Lower leg skin (tissue), 3 donors: ENCODE results near the gene HDAC4.

Experiments
- POLR2A ChIP-seq, 2 donors: fragments of 450-650 bp; IDR thresholded peaks; one replicate each; pipeline ENCODE4 v1.6.1; 2016 to 2017; ENCODE audit warnings: antibody characterized with exemption in 2 of 2, mild to moderate bottlenecking in 1 of 2, moderate library complexity in 1 of 2
- TF ChIP-seq, protein P1 (sequence below), 3 donors: fragments of 450-650 bp; IDR thresholded peaks; one replicate each; pipeline ENCODE4 v1.5.1; 2016; ENCODE audit warnings: antibody characterized with exemption in 3 of 3, mild to moderate bottlenecking in 3 of 3, moderate library complexity in 2 of 3

DNA sequence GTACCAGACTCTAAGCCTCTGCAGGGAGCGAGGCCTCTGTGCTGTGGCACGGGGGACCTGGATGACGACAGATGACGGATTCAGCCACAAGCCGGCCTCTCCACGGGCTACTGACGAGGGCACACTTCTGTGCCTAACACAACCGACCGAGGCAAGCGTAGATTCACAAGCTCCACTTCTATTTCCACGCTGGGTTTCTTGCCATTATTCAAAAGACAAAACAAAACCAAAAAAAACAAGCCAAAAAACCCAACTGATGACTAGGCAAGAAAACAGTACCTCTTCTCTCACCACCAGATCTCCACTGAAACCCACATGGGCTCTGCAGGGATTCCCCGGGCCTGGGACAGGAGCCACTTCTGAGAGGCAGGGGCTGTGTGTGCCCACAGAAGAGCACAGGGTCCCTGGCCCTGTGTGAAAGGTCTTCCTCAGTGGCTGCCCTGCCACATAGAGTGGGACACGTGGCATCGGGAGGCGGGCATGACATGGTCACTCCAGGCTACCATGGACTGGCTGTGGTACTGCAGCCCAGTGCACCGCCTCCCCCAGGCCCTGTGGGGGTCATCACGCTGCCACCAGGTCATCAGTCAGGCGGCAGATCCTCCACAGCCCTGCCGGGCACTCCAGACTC is 254.7 kb downstream of the HDAC4 start:
- TF ChIP-seq, protein P1, sequence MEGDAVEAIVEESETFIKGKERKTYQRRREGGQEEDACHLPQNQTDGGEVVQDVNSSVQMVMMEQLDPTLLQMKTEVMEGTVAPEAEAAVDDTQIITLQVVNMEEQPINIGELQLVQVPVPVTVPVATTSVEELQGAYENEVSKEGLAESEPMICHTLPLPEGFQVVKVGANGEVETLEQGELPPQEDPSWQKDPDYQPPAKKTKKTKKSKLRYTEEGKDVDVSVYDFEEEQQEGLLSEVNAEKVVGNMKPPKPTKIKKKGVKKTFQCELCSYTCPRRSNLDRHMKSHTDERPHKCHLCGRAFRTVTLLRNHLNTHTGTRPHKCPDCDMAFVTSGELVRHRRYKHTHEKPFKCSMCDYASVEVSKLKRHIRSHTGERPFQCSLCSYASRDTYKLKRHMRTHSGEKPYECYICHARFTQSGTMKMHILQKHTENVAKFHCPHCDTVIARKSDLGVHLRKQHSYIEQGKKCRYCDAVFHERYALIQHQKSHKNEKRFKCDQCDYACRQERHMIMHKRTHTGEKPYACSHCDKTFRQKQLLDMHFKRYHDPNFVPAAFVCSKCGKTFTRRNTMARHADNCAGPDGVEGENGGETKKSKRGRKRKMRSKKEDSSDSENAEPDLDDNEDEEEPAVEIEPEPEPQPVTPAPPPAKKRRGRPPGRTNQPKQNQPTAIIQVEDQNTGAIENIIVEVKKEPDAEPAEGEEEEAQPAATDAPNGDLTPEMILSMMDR (IDR thresholded peaks at IDR 0.05): no peak
- TF ChIP-seq POLR2A (IDR thresholded peaks at IDR 0.05): no peak
